DMS 273 (cell line): Measurements from ENCODE around the gene UNCX.

Experiments
- DNase-seq: peaks from one replicate; lab custom pipeline; 2025; ENCODE audit not compliant: unreplicated experiment; lab: John Stamatoyannopoulos, UW

UNCX gene

GRCh38 chr7:1242606-1243289 lies 10.1 kb downstream of the UNCX start:
- no peak for DNase-seq

GRCh38 chr7:1243290-1243963 lies 10.8 kb downstream of the UNCX start:
- DNase-seq = no peak

GRCh38 chr7:1243964-1244416 lies 11.3 kb downstream of the UNCX start:
- no peak for DNase-seq

- DNase-seq = no peak
Measured at GRCh38 chr7:1244700-1245523, 12.2 kb downstream of the UNCX start.

- DNase-seq = no peak
Measured at GRCh38 chr7:1245524-1246050, 12.9 kb downstream of the UNCX start.

- no peak for DNase-seq
Measured at GRCh38 chr7:1246160-1246870, 13.6 kb downstream of the UNCX start.

DNA sequence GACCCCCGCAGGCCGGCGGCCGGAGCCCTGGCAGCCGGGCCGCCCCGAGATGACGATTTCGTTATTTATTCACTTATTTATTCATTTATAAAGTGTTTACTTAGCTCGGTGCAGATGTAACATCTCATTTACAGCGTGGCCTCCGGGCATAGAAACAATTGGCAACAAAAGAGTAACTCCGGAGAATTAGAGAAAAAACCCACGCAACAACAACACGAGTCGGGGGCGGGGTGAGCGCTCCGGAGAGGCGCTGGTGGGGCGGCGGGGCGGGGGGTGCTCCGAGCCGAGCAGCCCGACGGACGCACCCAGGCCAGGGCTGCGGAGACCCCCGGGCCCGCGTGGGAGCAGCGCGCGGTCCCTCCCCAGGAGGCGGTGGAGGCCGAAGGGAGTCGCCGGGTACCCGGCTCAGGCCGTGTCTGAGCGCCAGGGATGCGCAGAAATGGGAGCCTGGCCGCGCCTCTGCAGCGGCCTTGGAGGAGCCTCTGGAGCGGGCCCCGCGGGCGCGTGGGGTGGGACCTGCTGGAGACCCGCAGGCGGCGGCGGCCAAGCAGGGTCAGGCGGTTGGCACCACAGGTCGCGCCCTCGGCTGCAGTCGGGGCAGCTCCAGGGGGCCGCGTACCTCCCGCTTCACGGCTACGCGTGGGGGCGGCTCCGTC lies 14.3 kb downstream of the UNCX start:
- DNase-seq = peak; percentile 60

- DNase-seq = peak; percentile 87
Measured at GRCh38 chr7:1247527-1248041, 14.9 kb downstream of the UNCX start.

- DNase-seq = peak; percentile 73
Measured at GRCh38 chr7:1248143-1248915, 15.7 kb downstream of the UNCX start.

- no peak for DNase-seq
Measured at GRCh38 chr7:1248916-1249581, 16.4 kb downstream of the UNCX start.

DNA sequence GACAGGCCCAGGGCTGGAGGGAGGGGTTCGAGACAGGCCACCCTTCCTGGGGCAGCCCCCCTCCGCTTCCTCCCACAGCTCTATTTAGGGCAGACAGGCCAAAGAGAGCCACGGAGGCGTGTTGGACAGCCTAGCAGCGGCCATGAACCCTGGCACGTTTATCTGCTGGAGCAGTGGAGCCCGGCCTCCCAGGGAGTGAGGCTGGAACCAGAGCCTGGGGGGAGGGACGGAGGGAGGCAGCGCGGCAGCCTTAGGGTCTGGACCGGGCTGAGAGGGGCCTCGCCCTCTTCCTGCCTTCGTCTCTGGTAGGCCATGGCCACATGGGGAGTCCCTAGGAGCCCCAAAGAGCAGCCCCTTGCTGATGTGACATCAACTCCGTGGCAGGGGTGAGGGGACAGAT lies 17.1 kb downstream of the UNCX start:
- DNase-seq = no peak

GRCh38 chr7:1250901-1251300 lies 18.2 kb downstream of the UNCX start:
- DNase-seq = no peak

- no peak for DNase-seq
Measured at GRCh38 chr7:1251796-1252539, 19.3 kb downstream of the UNCX start.

- DNase-seq = no peak
Measured at GRCh38 chr7:1252540-1253090, 19.9 kb downstream of the UNCX start.

DNA sequence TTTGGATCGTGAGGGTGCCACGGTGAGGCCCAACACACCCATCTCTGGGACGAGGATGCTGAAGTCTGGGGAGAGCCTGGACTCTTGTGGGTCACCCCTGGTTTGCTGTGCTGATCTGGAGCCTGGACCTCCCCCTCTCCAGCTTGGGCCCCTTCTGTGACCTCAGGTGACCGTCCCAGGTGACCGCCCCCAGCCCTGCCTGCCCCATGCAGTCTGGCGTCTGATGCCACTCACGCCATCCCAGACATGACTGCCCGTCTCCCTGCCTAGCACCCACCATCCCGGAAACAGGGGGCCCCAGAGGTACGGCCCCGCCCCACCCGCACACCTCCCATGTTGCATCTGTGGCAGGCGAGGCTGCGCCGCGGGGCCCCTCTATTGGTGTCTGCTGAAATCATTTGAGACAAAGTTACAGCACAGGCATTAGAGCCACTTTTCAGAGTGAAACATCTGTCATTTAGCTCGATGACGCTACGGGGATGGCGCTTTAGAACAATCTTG lies 21.1 kb downstream of the UNCX start:
- peak; percentile 55 for DNase-seq

- no peak for DNase-seq
Measured at GRCh38 chr7:1254281-1255079, 21.8 kb downstream of the UNCX start.
